GM12878 (cell line): Measurements from ENCODE around the gene TBC1D24. TPM values are rescaled to one million over a fixed set of nuclear protein-coding genes. Genes with fewer than 3 reads are reported as not detected.
A peak's percentile ranks its signal among the peaks of the same experiment; 100 is the strongest.

Experiments used
- EGR1 ChIP-seq, 2 experiments: IDR thresholded peaks; 1 replicate in 1 of 2; 2 replicates in 1 of 2; pipeline ENCODE4 v1.6.1; 2011 to 2012; ENCODE audit warnings: low read depth in 2 of 2, low read length in 2 of 2, borderline replicate concordance in 1 of 2, mild to moderate bottlenecking in 1 of 2, moderate library complexity in 1 of 2
- HCFC1 ChIP-seq: fragments of 150-350 bp; IDR thresholded peaks from 2 replicates; pipeline ENCODE4 v1.6.1; 2014; ENCODE audit warnings: low read length
- LARP7 ChIP-seq: fragments of 450-650 bp; IDR thresholded peaks from 2 replicates; pipeline ENCODE4 v1.6.1; 2017; ENCODE audit warnings: mild to moderate bottlenecking
- MEF2A ChIP-seq: IDR thresholded peaks from 2 replicates; pipeline ENCODE4 v1.6.1; 2011; ENCODE audit warnings: low read depth, mild to moderate bottlenecking, low read length, moderate library complexity; ENCODE audit not compliant: insufficient read depth
- NR2F1 ChIP-seq: fragments of 450-650 bp; conservative IDR thresholded peaks from 2 replicates; pipeline ENCODE4 v1.6.1; 2017; ENCODE audit warnings: mild to moderate bottlenecking
- POLR2A ChIP-seq: IDR thresholded peaks from 2 replicates; pipeline ENCODE4 v1.6.1; 2011; ENCODE audit warnings: low read depth, mild to moderate bottlenecking, low read length
- POU2F2 ChIP-seq: IDR thresholded peaks from 3 replicates; pipeline ENCODE4 v1.6.1; 2011; ENCODE audit warnings: low read depth, mild to moderate bottlenecking, low read length, borderline replicate concordance
- SIN3A ChIP-seq: IDR thresholded peaks from 2 replicates; pipeline ENCODE4 v1.6.1; 2012; ENCODE audit warnings: low read depth, low read length, improper control_type of control experiment
- STAT3 ChIP-seq: IDR thresholded peaks from 2 replicates; pipeline ENCODE4 v1.6.1; 2011; ENCODE audit warnings: low read depth, low read length, improper control_type of control experiment
- ZNF207 ChIP-seq: fragments of 450-650 bp; IDR thresholded peaks from 2 replicates; pipeline ENCODE4 v1.6.1; 2014; ENCODE audit warnings: antibody characterized with exemption, mild to moderate bottlenecking, borderline replicate concordance
- polyA plus RNA-seq, 11 experiments: library from polyadenylated mRNA; depleted of rRNA in 4 of 11; unstranded in 6 of 11; stranded (reverse) in 5 of 11; fragments of >200 nt; fragmentation: Nextera tagmentation in 4 of 11; fragmentation: Illumina TruSeq in 1 of 11; extraction: Ambion mirVana in 4 of 11; extraction: Trizol in 1 of 11; gene quantifications; 1 replicate in 1 of 11; 2 replicates in 10 of 11; pipeline versions ENCODE4 v1.2.1 to v1.2.3, GENCODE V29; 2011 to 2016; ENCODE audit warnings: inconsistent platforms in 2 of 11, missing spikeins in 2 of 11, low read depth in 1 of 11
- total RNA-seq, 4 experiments: library from RNA; depleted of rRNA in 3 of 4; stranded (reverse); fragments of >200 nt in 3 of 4; fragmentation: Illumina TruSeq in 1 of 4; extraction: Trizol in 1 of 4; gene quantifications; 2 replicates each; pipeline versions ENCODE4 v1.2.1 to v1.2.3, GENCODE V29; 2013 to 2021
- TF ChIP-seq, protein P1 (sequence below): fragments of 450-650 bp; IDR thresholded peaks from 2 replicates; pipeline ENCODE4 v1.6.1; 2017; ENCODE audit warnings: low read depth, mild to moderate bottlenecking, moderate library complexity
- TF ChIP-seq, protein P2 (sequence below): fragments of 450-650 bp; IDR thresholded peaks from 2 replicates; pipeline ENCODE4 v1.6.1; 2018; ENCODE audit warnings: mild to moderate bottlenecking, low read depth, moderate library complexity; ENCODE audit not compliant: partially characterized antibody
- TF ChIP-seq, protein P3 (sequence below): fragments of 450-650 bp; conservative IDR thresholded peaks from 2 replicates; pipeline ENCODE4 v1.6.1; 2017; ENCODE audit warnings: mild to moderate bottlenecking, moderate library complexity
- TF ChIP-seq, protein P4 (sequence below): fragments of 450-650 bp; IDR thresholded peaks from 2 replicates; pipeline ENCODE4 v1.6.1; 2016; ENCODE audit warnings: mild to moderate bottlenecking
- TF ChIP-seq, protein P5 (sequence below): fragments of 450-650 bp; formaldehyde crosslinking; IDR thresholded peaks from 2 replicates; pipeline ENCODE4 v1.4.0; 2022; ENCODE audit warnings: mild to moderate bottlenecking, moderate library complexity

Gene TBC1D24
- total and polyA plus RNA-seq, 10 of the 15 experiments (the other 5 are each of a cell fraction or from before 2014, with no cell fraction given): 1.1 to 9.6 (median 4.5) TPM

DNA sequence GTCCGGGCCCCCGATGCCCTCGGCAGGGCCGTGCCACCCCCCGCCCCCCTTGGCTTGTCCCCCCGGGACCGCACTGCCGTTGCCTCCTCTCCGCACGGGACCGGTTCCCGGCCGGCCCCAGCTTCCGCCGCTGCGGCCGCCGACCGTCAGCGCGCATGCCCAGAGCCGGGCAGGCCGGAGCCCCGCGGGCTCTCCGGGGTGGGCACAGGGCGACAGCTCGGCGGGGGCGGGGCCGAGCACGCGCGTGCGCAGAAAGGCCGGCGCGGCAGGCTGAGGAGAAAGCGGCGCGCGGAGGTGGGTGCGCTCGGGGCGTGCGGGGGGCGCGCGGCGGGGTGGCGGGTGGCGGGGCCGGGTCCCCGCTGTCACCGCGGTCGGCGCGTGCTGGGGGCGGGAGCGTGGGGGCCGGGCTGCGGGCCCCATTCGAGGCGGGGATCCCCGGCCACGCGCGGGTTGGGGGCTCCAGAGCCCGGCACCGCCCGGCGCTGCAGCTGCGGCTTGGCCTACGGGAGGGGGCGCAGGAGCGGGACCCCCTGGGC lies at the start of gene TBC1D24 (continued):
- TF ChIP-seq, protein P1, sequence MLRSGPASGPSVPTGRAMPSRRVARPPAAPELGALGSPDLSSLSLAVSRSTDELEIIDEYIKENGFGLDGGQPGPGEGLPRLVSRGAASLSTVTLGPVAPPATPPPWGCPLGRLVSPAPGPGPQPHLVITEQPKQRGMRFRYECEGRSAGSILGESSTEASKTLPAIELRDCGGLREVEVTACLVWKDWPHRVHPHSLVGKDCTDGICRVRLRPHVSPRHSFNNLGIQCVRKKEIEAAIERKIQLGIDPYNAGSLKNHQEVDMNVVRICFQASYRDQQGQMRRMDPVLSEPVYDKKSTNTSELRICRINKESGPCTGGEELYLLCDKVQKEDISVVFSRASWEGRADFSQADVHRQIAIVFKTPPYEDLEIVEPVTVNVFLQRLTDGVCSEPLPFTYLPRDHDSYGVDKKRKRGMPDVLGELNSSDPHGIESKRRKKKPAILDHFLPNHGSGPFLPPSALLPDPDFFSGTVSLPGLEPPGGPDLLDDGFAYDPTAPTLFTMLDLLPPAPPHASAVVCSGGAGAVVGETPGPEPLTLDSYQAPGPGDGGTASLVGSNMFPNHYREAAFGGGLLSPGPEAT: no peak
- TF ChIP-seq, protein P2, sequence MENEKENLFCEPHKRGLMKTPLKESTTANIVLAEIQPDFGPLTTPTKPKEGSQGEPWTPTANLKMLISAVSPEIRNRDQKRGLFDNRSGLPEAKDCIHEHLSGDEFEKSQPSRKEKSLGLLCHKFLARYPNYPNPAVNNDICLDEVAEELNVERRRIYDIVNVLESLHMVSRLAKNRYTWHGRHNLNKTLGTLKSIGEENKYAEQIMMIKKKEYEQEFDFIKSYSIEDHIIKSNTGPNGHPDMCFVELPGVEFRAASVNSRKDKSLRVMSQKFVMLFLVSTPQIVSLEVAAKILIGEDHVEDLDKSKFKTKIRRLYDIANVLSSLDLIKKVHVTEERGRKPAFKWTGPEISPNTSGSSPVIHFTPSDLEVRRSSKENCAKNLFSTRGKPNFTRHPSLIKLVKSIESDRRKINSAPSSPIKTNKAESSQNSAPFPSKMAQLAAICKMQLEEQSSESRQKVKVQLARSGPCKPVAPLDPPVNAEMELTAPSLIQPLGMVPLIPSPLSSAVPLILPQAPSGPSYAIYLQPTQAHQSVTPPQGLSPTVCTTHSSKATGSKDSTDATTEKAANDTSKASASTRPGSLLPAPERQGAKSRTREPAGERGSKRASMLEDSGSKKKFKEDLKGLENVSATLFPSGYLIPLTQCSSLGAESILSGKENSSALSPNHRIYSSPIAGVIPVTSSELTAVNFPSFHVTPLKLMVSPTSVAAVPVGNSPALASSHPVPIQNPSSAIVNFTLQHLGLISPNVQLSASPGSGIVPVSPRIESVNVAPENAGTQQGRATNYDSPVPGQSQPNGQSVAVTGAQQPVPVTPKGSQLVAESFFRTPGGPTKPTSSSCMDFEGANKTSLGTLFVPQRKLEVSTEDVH: no peak
- TF ChIP-seq, protein P3, sequence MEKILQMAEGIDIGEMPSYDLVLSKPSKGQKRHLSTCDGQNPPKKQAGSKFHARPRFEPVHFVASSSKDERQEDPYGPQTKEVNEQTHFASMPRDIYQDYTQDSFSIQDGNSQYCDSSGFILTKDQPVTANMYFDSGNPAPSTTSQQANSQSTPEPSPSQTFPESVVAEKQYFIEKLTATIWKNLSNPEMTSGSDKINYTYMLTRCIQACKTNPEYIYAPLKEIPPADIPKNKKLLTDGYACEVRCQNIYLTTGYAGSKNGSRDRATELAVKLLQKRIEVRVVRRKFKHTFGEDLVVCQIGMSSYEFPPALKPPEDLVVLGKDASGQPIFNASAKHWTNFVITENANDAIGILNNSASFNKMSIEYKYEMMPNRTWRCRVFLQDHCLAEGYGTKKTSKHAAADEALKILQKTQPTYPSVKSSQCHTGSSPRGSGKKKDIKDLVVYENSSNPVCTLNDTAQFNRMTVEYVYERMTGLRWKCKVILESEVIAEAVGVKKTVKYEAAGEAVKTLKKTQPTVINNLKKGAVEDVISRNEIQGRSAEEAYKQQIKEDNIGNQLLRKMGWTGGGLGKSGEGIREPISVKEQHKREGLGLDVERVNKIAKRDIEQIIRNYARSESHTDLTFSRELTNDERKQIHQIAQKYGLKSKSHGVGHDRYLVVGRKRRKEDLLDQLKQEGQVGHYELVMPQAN: no peak
- TF ChIP-seq POU2F2: peak; percentile 13; the same call in 1 of the 3 replicates
- TF ChIP-seq, protein P4, sequence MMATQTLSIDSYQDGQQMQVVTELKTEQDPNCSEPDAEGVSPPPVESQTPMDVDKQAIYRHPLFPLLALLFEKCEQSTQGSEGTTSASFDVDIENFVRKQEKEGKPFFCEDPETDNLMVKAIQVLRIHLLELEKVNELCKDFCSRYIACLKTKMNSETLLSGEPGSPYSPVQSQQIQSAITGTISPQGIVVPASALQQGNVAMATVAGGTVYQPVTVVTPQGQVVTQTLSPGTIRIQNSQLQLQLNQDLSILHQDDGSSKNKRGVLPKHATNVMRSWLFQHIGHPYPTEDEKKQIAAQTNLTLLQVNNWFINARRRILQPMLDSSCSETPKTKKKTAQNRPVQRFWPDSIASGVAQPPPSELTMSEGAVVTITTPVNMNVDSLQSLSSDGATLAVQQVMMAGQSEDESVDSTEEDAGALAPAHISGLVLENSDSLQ: no peak
- no peak for TF ChIP-seq NR2F1
- peak in 1 of 2 experiments; percentile 78; a peak in 2 of 3 replicates for TF ChIP-seq EGR1 (IDR thresholded peaks at IDR 0.05; ENCODE audit: borderline replicate concordance in 1 of 2, low read depth in 2 of 2, low read length in 2 of 2)
- TF ChIP-seq STAT3: no peak
- TF ChIP-seq, protein P5, sequence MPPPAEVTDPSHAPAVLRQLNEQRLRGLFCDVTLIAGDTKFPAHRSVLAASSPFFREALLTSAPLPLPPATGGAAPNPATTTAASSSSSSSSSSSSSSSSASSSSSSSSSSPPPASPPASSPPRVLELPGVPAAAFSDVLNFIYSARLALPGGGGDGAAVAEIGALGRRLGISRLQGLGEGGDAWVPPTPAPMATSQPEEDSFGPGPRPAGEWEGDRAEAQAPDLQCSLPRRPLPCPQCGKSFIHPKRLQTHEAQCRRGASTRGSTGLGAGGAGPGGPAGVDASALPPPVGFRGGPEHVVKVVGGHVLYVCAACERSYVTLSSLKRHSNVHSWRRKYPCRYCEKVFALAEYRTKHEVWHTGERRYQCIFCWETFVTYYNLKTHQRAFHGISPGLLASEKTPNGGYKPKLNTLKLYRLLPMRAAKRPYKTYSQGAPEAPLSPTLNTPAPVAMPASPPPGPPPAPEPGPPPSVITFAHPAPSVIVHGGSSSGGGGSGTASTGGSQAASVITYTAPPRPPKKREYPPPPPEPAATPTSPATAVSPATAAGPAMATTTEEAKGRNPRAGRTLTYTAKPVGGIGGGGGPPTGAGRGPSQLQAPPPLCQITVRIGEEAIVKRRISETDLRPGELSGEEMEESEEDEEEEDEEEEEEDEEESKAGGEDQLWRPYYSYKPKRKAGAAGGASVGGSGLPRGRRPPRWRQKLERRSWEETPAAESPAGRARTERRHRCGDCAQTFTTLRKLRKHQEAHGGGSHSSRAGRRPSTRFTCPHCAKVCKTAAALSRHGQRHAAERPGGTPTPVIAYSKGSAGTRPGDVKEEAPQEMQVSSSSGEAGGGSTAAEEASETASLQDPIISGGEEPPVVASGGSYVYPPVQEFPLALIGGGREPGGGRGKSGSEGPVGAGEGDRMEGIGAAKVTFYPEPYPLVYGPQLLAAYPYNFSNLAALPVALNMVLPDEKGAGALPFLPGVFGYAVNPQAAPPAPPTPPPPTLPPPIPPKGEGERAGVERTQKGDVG (CRISPR knock-in tag): no peak
- TF ChIP-seq POLR2A: peak; percentile 79
- no peak for TF ChIP-seq HCFC1
- peak; percentile 55; the same call in 1 of the 2 replicates for TF ChIP-seq LARP7
- 0 out of 2 replicates have a peak, but pooled peaks have one; percentile 10 for TF ChIP-seq SIN3A
- no peak for TF ChIP-seq ZNF207
- no peak for TF ChIP-seq MEF2A
